HCT116 (cell line): ENCODE measurements around the gene TROAP. TPM values are rescaled to one million over a fixed set of nuclear protein-coding genes. Genes with fewer than 3 reads are reported as not detected.

ENCODE experiments used
- ATAC-seq: fragments of 200-7000 bp; cut with Tn5 transposase; 2 replicates; pipeline ENCODE4 v1.9.1; 2020; ENCODE audit warnings: mild to moderate bottlenecking, moderate library complexity
- BruUV-seq: library from RNA; stranded (reverse); fragments of 400-500 nt; replicated peaks from 2 replicates; lab custom pipeline; 2021; lab: Mats Ljungman, UMichigan
- CTCF ChIA-PET: fragments of 300-600 bp; sonication (Branson Sonifier 250); formaldehyde crosslinking; loops from one replicate; lab custom pipeline; 2021; ENCODE audit warnings: antibody characterized with exemption; lab: Charles Lee
- POLR2A ChIA-PET: fragments of 300-600, 350-600 bp; sonication (Branson Sonifier 250); formaldehyde crosslinking; loops from one replicate; lab custom pipeline; 2021; ENCODE audit warnings: antibody characterized with exemption; lab: Charles Lee
- RAD21 ChIA-PET, 2 experiments: fragments of 300-600 bp; sonication (Branson Sonifier 250); formaldehyde crosslinking; loops; one replicate each; lab custom pipeline; 2023; ENCODE audit warnings: low total read pairs in 2 of 2; ENCODE audit not compliant: uncharacterized antibody in 2 of 2, unreplicated experiment in 2 of 2, low non-redundant PET in 1 of 2; lab: Charles Lee
- DNase-seq: peaks from one replicate; pipeline ENCODE4 v3.0.0-alpha.2; 2010; ENCODE audit warnings: low read depth, low spot score
- H2AFZ ChIP-seq: fragments of 200-600 bp; shearing (Covaris generic), sonication (generic); 2 replicates; pipeline ENCODE4 v1.6.1; 2017; ENCODE audit warnings: low read depth, mixed run types, mixed read lengths, antibody characterized with exemption, low read length; ENCODE audit not compliant: poor library complexity, severe bottlenecking
- H3K27ac ChIP-seq: 2 replicates; pipeline ENCODE4 v1.5.1; 2012; ENCODE audit warnings: low read depth, low read length
- H3K27me3 ChIP-seq: fragments of 200-600 bp; sonication (generic); 2 replicates; pipeline ENCODE4 v1.6.1; 2016; ENCODE audit warnings: mixed run types, low read length, mixed read lengths; ENCODE audit not compliant: insufficient read depth
- H3K36me3 ChIP-seq, 2 experiments: fragments of 200-500 bp in 1 of 2; fragments of 200-600 bp in 1 of 2; sonication (Bioruptor generic) in 1 of 2; sonication (generic) in 1 of 2; 2 replicates each; pipeline versions ENCODE4 v1.5.1 to v1.6.1; 2014 to 2016; ENCODE audit warnings: low read length in 2 of 2, inconsistent platforms in 1 of 2, mixed read lengths in 1 of 2, mixed run types in 1 of 2; ENCODE audit not compliant: insufficient read depth in 2 of 2, control insufficient read depth in 1 of 2
- H3K4me1 ChIP-seq, 2 experiments: fragments of 200-600 bp in 1 of 2; sonication (generic) in 1 of 2; 2 replicates each; pipeline versions ENCODE4 v1.5.1 to v1.6.1; 2012 to 2017; ENCODE audit warnings: low read length in 2 of 2, inconsistent platforms in 1 of 2, mild to moderate bottlenecking in 1 of 2, mixed read lengths in 1 of 2, mixed run types in 1 of 2, moderate library complexity in 1 of 2; ENCODE audit not compliant: insufficient read depth in 2 of 2, control insufficient read depth in 1 of 2
- H3K4me2 ChIP-seq: fragments of 200-600 bp; sonication (generic); 2 replicates; pipeline ENCODE4 v1.6.1; 2017; ENCODE audit warnings: mixed run types, low read length, mixed read lengths
- H3K4me3 ChIP-seq, 2 experiments: fragments of 200-600 bp in 1 of 2; sonication (generic) in 1 of 2; replicated peaks in 1 of 2; 2 replicates each; pipeline ENCODE4 v1.5.1; 2011 to 2016; ENCODE audit warnings: low read length in 2 of 2, control low read depth in 1 of 2, low read depth in 1 of 2, mild to moderate bottlenecking in 1 of 2, mixed read lengths in 1 of 2, mixed run types in 1 of 2
- H3K79me2 ChIP-seq: fragments of 200-600 bp; sonication (generic); 2 replicates; pipeline ENCODE4 v1.6.1; 2017; ENCODE audit warnings: mild to moderate bottlenecking, mixed run types, low read length, moderate library complexity, mixed read lengths; ENCODE audit not compliant: insufficient read depth
- H3K9ac ChIP-seq: fragments of 200-600 bp; sonication (generic); 2 replicates; pipeline ENCODE4 v1.6.1; 2016; ENCODE audit warnings: low read length, mixed read lengths
- H3K9me2 ChIP-seq: fragments of 200-600 bp; sonication (generic), shearing (Covaris generic); 2 replicates; pipeline ENCODE4 v1.6.1; 2017; ENCODE audit warnings: mixed run types, mild to moderate bottlenecking, moderate library complexity; ENCODE audit not compliant: insufficient read depth
- H3K9me3 ChIP-seq, 2 experiments: fragments of 200-500 bp in 1 of 2; fragments of 200-600 bp in 1 of 2; sonication (Bioruptor generic) in 1 of 2; sonication (generic) in 1 of 2; 2 replicates each; pipeline ENCODE4 v1.6.1; 2014 to 2017; ENCODE audit warnings: low read length in 2 of 2, mixed read lengths in 2 of 2, inconsistent platforms in 1 of 2, low read depth in 1 of 2, mild to moderate bottlenecking in 1 of 2, mixed run types in 1 of 2, moderate library complexity in 1 of 2; ENCODE audit not compliant: control insufficient read depth in 1 of 2, insufficient read depth in 1 of 2
- H4K20me1 ChIP-seq: fragments of 200-600 bp; sonication (generic), shearing (Covaris generic); 2 replicates; pipeline ENCODE4 v1.6.1; 2017; ENCODE audit warnings: mixed run types, mild to moderate bottlenecking, moderate library complexity; ENCODE audit not compliant: insufficient read depth
- ATF3 ChIP-seq: IDR thresholded peaks from 2 replicates; pipeline ENCODE4 v1.6.1; 2012
- CEBPB ChIP-seq: IDR thresholded peaks from 2 replicates; pipeline ENCODE4 v1.6.1; 2012; ENCODE audit warnings: low read depth
- POLR2AphosphoS5 ChIP-seq: IDR thresholded peaks from 2 replicates; pipeline ENCODE4 v1.6.1; 2011; ENCODE audit warnings: mild to moderate bottlenecking, low read depth, low read length, moderate library complexity
- REST ChIP-seq: IDR thresholded peaks from 2 replicates; pipeline ENCODE4 v1.6.1; 2012; ENCODE audit warnings: low read depth
- TCF7L2 ChIP-seq: IDR thresholded peaks from 2 replicates; pipeline ENCODE4 v1.7.0; 2011; ENCODE audit warnings: borderline replicate concordance, inconsistent platforms; ENCODE audit not compliant: insufficient read depth, insufficient read length; ENCODE audit errors: extremely low read depth
- YY1 ChIP-seq: IDR thresholded peaks from 2 replicates; pipeline ENCODE4 v1.6.1; 2011; ENCODE audit warnings: low read length, low read depth, moderate library complexity, mild to moderate bottlenecking; ENCODE audit not compliant: insufficient replicate concordance; ENCODE audit errors: extremely low read depth
- ZNF274 ChIP-seq: fragments of 200-500 bp; sonication (Bioruptor generic); IDR thresholded peaks from 2 replicates; pipeline ENCODE4 v1.6.1; 2014; ENCODE audit warnings: mild to moderate bottlenecking, low read depth, low read length, inconsistent platforms
- intact Hi-C: fragments of 100-400 bp; cut with micrococcal nuclease; formaldehyde crosslinking; loops from 2 replicates; pipeline ENCODE4 v1.10.0; 2022
- total RNA-seq: library from RNA; stranded (reverse); gene quantifications from one replicate; pipeline ENCODE4 v1.2.1, GENCODE V29; 2021; ENCODE audit not compliant: unreplicated experiment

TROAP gene
- total RNA-seq, 1 experiment from 2014 or later, result 99.1 TPM

GRCh38 chr12:49323524-49324097 is 556 bp downstream of the TROAP start (continued):
- no peak for TF ChIP-seq TCF7L2
- no peak for TF ChIP-seq YY1
- no peak for TF ChIP-seq CEBPB
- TF ChIP-seq ZNF274, result no peak
- TF ChIP-seq ATF3, result no peak

- no peaks in the 10 kb centered on the region for H4K20me1 ChIP-seq
- no peak overlapping the region for H3K4me3 ChIP-seq
- no peak overlapping the region for H3K4me2 ChIP-seq
- peaks cover 14 to 33% of the 10 kb centered on the region in 2 experiments; a peak in 2 of 4 replicates for H3K36me3 ChIP-seq
- ATAC-seq (no peak), DNase-seq (no peak)
- H3K9ac ChIP-seq, result no peak overlapping the region
- intact Hi-C loops, result no loop called here
- H3K27ac ChIP-seq, result no peak overlapping the region
- H3K27me3 ChIP-seq, result no peaks in the 10 kb centered on the region
- RAD21 ChIA-PET, result no interaction called here
- POLR2A ChIA-PET, result no interaction called here
- CTCF ChIA-PET, result interaction anchor here (0.9 kb wide), 1 partner anchor 28 kb away, joined by 3 read pairs; no protein-coding TSS in a partner anchor
- H3K4me1 ChIP-seq, result peaks cover 8 to 14% of the 10 kb centered on the region in 2 experiments
- H2AFZ ChIP-seq, result no peak overlapping the region
- H3K79me2 ChIP-seq, result peaks cover 27% of the 10 kb centered on the region
- H3K9me2 ChIP-seq, result no peaks in the 10 kb centered on the region
- TF ChIP-seq ATF3 (no peak), POLR2AphosphoS5 (0 out of 2 replicates have a peak, but pooled peaks have one; percentile 2), REST (no peak)
- no peaks in the 10 kb centered on the region for H3K9me3 ChIP-seq
- no TSS peak for BruUV-seq
These were observed 2.6 kb downstream of the TROAP start for GRCh38 chr12:49325606-49326005.
